Liver (tissue), 9 donors: ENCODE data around the gene CEP68. TPM values are rescaled to one million over a fixed set of nuclear protein-coding genes. Genes with fewer than 3 reads are reported as not detected.

ENCODE experiments used
- DNase-seq: peaks from one replicate; pipeline ENCODE4 v3.0.0-alpha.2; 2017; ENCODE audit warnings: low spot score
- H3K27ac ChIP-seq, 2 donors: one replicate each; pipeline ENCODE4 v1.7.0; 2013; ENCODE audit warnings: inconsistent platforms in 2 of 2, low read length in 2 of 2, control low read depth in 1 of 2, low read depth in 1 of 2, mild to moderate bottlenecking in 1 of 2
- H3K27me3 ChIP-seq, 4 donors: one replicate each; pipeline versions ENCODE4 v1.6.1 to v1.7.0; 2013; ENCODE audit warnings: low read length in 3 of 4, inconsistent platforms in 1 of 4, mild to moderate bottlenecking in 1 of 4, moderate library complexity in 1 of 4; ENCODE audit not compliant: control insufficient read depth in 4 of 4, insufficient read depth in 4 of 4
- H3K36me3 ChIP-seq, 4 donors: one replicate each; pipeline versions ENCODE4 v1.6.1 to v1.7.0; 2013; ENCODE audit warnings: low read length in 3 of 4, mild to moderate bottlenecking in 3 of 4, low read depth in 1 of 4, moderate library complexity in 1 of 4; ENCODE audit not compliant: control insufficient read depth in 4 of 4, insufficient read depth in 3 of 4
- H3K4me1 ChIP-seq, 4 donors: one replicate each; pipeline versions ENCODE4 v1.6.1 to v1.7.0; 2013; ENCODE audit warnings: low read length in 3 of 4, mild to moderate bottlenecking in 3 of 4, moderate library complexity in 1 of 4; ENCODE audit not compliant: control insufficient read depth in 4 of 4, insufficient read depth in 4 of 4
- H3K4me3 ChIP-seq, 3 donors: one replicate each; pipeline versions ENCODE4 v1.6.1 to v1.7.0; 2013; ENCODE audit warnings: low read length in 3 of 3, control low read depth in 1 of 3, low read depth in 1 of 3, mild to moderate bottlenecking in 1 of 3
- H3K9ac ChIP-seq, 2 donors: one replicate each; pipeline ENCODE4 v1.7.0; 2013; ENCODE audit warnings: low read length in 2 of 2, mild to moderate bottlenecking in 2 of 2, moderate library complexity in 2 of 2, control low read depth in 1 of 2, low read depth in 1 of 2
- H3K9me3 ChIP-seq, 4 donors: one replicate each; pipeline versions ENCODE4 v1.6.1 to v1.7.0; 2013; ENCODE audit warnings: low read length in 3 of 4; ENCODE audit not compliant: control insufficient read depth in 4 of 4
- ATF3 ChIP-seq: IDR thresholded peaks from 2 replicates; pipeline ENCODE4 v1.6.1; 2016; ENCODE audit warnings: antibody characterized with exemption
- CTCF ChIP-seq: fragments of 150-350 bp; IDR thresholded peaks from 2 replicates; pipeline ENCODE4 v1.5.1; 2017; ENCODE audit warnings: improper control_type of control experiment, low read depth, low read length; ENCODE audit not compliant: missing input control
- EGR1 ChIP-seq, 2 donors: IDR thresholded peaks; 2 replicates each; pipeline ENCODE4 v1.6.1; 2016 to 2018; ENCODE audit warnings: antibody characterized with exemption in 2 of 2, low read depth in 2 of 2
- FOXA1 ChIP-seq: IDR thresholded peaks from 2 replicates; pipeline ENCODE4 v1.6.1; 2016; ENCODE audit warnings: antibody characterized with exemption
- FOXA2 ChIP-seq: IDR thresholded peaks from 2 replicates; pipeline ENCODE4 v1.6.1; 2016; ENCODE audit warnings: antibody characterized with exemption
- GABPA ChIP-seq, 2 donors: IDR thresholded peaks in 1 of 2; conservative IDR thresholded peaks in 1 of 2; 2 replicates each; pipeline ENCODE4 v1.6.1; 2016; ENCODE audit warnings: antibody characterized with exemption in 2 of 2, mild to moderate bottlenecking in 1 of 2, moderate library complexity in 1 of 2
- HNF4A ChIP-seq, 2 donors: conservative IDR thresholded peaks; 2 replicates each; pipeline ENCODE4 v1.6.1; 2016; ENCODE audit warnings: antibody characterized with exemption in 2 of 2, mild to moderate bottlenecking in 2 of 2
- HNF4G ChIP-seq: IDR thresholded peaks from 2 replicates; pipeline ENCODE4 v1.6.1; 2016; ENCODE audit warnings: antibody characterized with exemption
- JUND ChIP-seq, 2 donors: IDR thresholded peaks; 2 replicates each; pipeline ENCODE4 v1.6.1; 2016; ENCODE audit warnings: antibody characterized with exemption in 2 of 2
- MAX ChIP-seq: IDR thresholded peaks from 2 replicates; pipeline ENCODE4 v1.6.1; 2016; ENCODE audit warnings: antibody characterized with exemption
- NR2F2 ChIP-seq: IDR thresholded peaks from 2 replicates; pipeline ENCODE4 v1.6.1; 2016; ENCODE audit warnings: antibody characterized with exemption
- RAD21 ChIP-seq, 2 donors: IDR thresholded peaks; 2 replicates each; pipeline ENCODE4 v1.6.1; 2016; ENCODE audit warnings: antibody characterized with exemption in 2 of 2, mild to moderate bottlenecking in 2 of 2
- REST ChIP-seq: IDR thresholded peaks from 2 replicates; pipeline ENCODE4 v1.6.1; 2016; ENCODE audit warnings: antibody characterized with exemption, mild to moderate bottlenecking
- RXRA ChIP-seq, 2 donors: IDR thresholded peaks; 2 replicates each; pipeline ENCODE4 v1.6.1; 2017 to 2018; ENCODE audit warnings: antibody characterized with exemption in 2 of 2, mild to moderate bottlenecking in 1 of 2
- SP1 ChIP-seq: IDR thresholded peaks from 2 replicates; pipeline ENCODE4 v1.6.1; 2018; ENCODE audit warnings: antibody characterized with exemption, mild to moderate bottlenecking
- YY1 ChIP-seq: IDR thresholded peaks from 2 replicates; pipeline ENCODE4 v1.6.1; 2016; ENCODE audit warnings: antibody characterized with exemption, mild to moderate bottlenecking
- ZBTB33 ChIP-seq: IDR thresholded peaks from 2 replicates; pipeline ENCODE4 v1.6.1; 2016; ENCODE audit warnings: antibody characterized with exemption
- WGBS: extraction: QIAGEN DNeasy Blood & Tissue Kit; methylation state at CpG from one replicate; pipeline ENCODE4 v1.1.7; 2013; 5-methylcytosine and 5-hydroxymethylcytosine counted together
- polyA plus RNA-seq, 2 donors: library from polyadenylated mRNA; stranded (reverse) in 1 of 2; unstranded in 1 of 2; fragments of 200-250 nt in 1 of 2; fragments of >200 nt in 1 of 2; fragmentation: Nextera tagmentation in 1 of 2; extraction: Ambion mirVana in 1 of 2; gene quantifications; one replicate each; pipeline versions ENCODE4 v1.2.1 to v1.2.3, GENCODE V29; 2013 to 2015
- total RNA-seq, 2 donors: library from RNA; depleted of rRNA; stranded (reverse); fragments of >200 nt; gene quantifications; one replicate each; pipeline ENCODE4 v1.2.3, GENCODE V29; 2014
- donor health status: healthy.
- donor health status: healthy.
- donor health status: healthy.
- donor health status: healthy.
- donor health status: healthy.

The CEP68 gene
- total and polyA plus RNA-seq, 4 donors: 2.1 to 5.8 (median 4.1) TPM

GRCh38 chr2:65116645-65117044 lies 60.4 kb downstream of the CEP68 start:
- Histone ChIP-seq H3K27ac (no peak overlapping the region), H3K4me1 (peaks cover 13 to 31% (median 18%) of the 10 kb centered on the region in 4 donors), H3K36me3 (no peaks in the 10 kb centered on the region), H3K9ac (no peak overlapping the region), H3K9me3 (no peaks in the 10 kb centered on the region), H3K27me3 (no peaks in the 10 kb centered on the region), H3K4me3 (no peak overlapping the region)
- DNase-seq: no peak
- TF ChIP-seq YY1 (no peak), FOXA2 (no peak), HNF4A (conservative IDR thresholded peaks at IDR 0.05) (no peak), RXRA (IDR thresholded peaks at IDR 0.05) (no peak), HNF4G (no peak), EGR1 (IDR thresholded peaks at IDR 0.05; ENCODE audit: low read depth in 2 of 2) (no peak), FOXA1 (no peak), ATF3 (no peak), MAX (no peak), CTCF (no peak), RAD21 (IDR thresholded peaks at IDR 0.05) (no peak), NR2F2 (no peak)

GRCh38 chr2:65120990-65121693 lies 64.9 kb downstream of the CEP68 start:
- Histone ChIP-seq H3K9me3 (no peaks in the 10 kb centered on the region), H3K36me3 (no peaks in the 10 kb centered on the region), H3K27ac (no peak overlapping the region), H3K4me1 (peaks cover 21 to 48% (median 28%) of the 10 kb centered on the region in 4 donors), H3K4me3 (no peak overlapping the region), H3K27me3 (no peaks in the 10 kb centered on the region), H3K9ac (no peak overlapping the region)
- no peak for DNase-seq
- 83% methylated on average over 5 of the region's 5 CpGs for WGBS
- TF ChIP-seq NR2F2 (no peak), JUND (IDR thresholded peaks at IDR 0.05) (no peak), ZBTB33 (no peak), MAX (no peak), FOXA2 (no peak), ATF3 (no peak), SP1 (no peak), EGR1 (IDR thresholded peaks at IDR 0.05; ENCODE audit: low read depth in 2 of 2) (no peak), REST (no peak), FOXA1 (no peak), GABPA (IDR thresholded peaks at IDR 0.05 in 1 of 2, conservative IDR thresholded peaks at IDR 0.05 in 1 of 2) (no peak)
